Measurements from ENCODE around the gene RALGPS2. TPM values are rescaled to one million over a fixed set of nuclear protein-coding genes. Genes with fewer than 3 reads are reported as not detected.

The RALGPS2 gene
- total and polyA plus RNA-seq, 2 donors (not counting 1 experiment from before 2014, with no cell fraction given): 59.6 to 251 TPM

GRCh38 chr1:178802873-178803272 lies 77.8 kb downstream of the RALGPS2 start:
- intact Hi-C loops (cut with micrococcal nuclease): no loop called here
- Mint-ChIP-seq H3K4me1 (peaks cover 40% of the 10 kb centered on the region), H3K27me3 (no peaks in the 10 kb centered on the region), H3K27ac (no peak overlapping the region), H3K9me3 (ENCODE audit: insufficient read depth) (no peaks in the 10 kb centered on the region), H3K4me3 (no peak overlapping the region)
- no CpG with 5 or more reads among the region's 3 CpGs for WGBS (ENCODE audit: insufficient coverage)
- H3K9ac ChIP-seq (ENCODE audit: low read length): no peak overlapping the region
- no peaks in the 10 kb centered on the region for H3K27me3 ChIP-seq (replicated peaks in 1 of 4; ENCODE audit: control extremely low read depth in 1 of 4, control insufficient read depth in 3 of 4, insufficient read depth in 4 of 4, low read length in 3 of 4)
- H3K36me3 ChIP-seq (replicated peaks in 1 of 2; ENCODE audit: control extremely low read depth in 1 of 2, control insufficient read depth in 1 of 2, extremely low read depth in 1 of 2, insufficient read depth in 2 of 2, low read length in 1 of 2): peaks cover 10 to 70% of the 10 kb centered on the region in 2 experiments
- H3K9me3 ChIP-seq (ENCODE audit: control extremely low read depth in 1 of 3, control insufficient read depth in 2 of 3, insufficient read depth in 1 of 3, low read length in 2 of 3): peaks cover 0 to 1% (median 0%) of the 10 kb centered on the region in 3 donors
- H3K27ac ChIP-seq (ENCODE audit: low read length in 2 of 2): peak overlapping the region in 1 of 2 donors; percentile 6
- POLR2A ChIA-PET: no interaction called here
- H3K79me2 ChIP-seq (ENCODE audit: control insufficient read depth, insufficient read depth, low read length): peaks cover 89% of the 10 kb centered on the region
- H3K4me1 ChIP-seq (ENCODE audit: control insufficient read depth in 2 of 2, insufficient read depth in 2 of 2, low read length in 2 of 2): peaks cover 3 to 11% of the 10 kb centered on the region in 2 donors
- no peak for TF ChIP-seq EZH2 (IDR thresholded peaks at IDR 0.05; ENCODE audit: borderline replicate concordance, insufficient read depth, low read depth, low read length, poor library complexity, severe bottlenecking)
- TF ChIP-seq, protein P1, sequence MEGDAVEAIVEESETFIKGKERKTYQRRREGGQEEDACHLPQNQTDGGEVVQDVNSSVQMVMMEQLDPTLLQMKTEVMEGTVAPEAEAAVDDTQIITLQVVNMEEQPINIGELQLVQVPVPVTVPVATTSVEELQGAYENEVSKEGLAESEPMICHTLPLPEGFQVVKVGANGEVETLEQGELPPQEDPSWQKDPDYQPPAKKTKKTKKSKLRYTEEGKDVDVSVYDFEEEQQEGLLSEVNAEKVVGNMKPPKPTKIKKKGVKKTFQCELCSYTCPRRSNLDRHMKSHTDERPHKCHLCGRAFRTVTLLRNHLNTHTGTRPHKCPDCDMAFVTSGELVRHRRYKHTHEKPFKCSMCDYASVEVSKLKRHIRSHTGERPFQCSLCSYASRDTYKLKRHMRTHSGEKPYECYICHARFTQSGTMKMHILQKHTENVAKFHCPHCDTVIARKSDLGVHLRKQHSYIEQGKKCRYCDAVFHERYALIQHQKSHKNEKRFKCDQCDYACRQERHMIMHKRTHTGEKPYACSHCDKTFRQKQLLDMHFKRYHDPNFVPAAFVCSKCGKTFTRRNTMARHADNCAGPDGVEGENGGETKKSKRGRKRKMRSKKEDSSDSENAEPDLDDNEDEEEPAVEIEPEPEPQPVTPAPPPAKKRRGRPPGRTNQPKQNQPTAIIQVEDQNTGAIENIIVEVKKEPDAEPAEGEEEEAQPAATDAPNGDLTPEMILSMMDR (IDR thresholded peaks at IDR 0.05): no peak
- H2AFZ ChIP-seq (ENCODE audit: insufficient read depth, low read depth, low read length, poor library complexity, severe bottlenecking): no peak overlapping the region
- CTCF ChIA-PET: interaction anchor here (0.7 kb wide), 1 partner anchor 142 kb away, joined by 6 read pairs; no protein-coding TSS in a partner anchor
- H3K4me3 ChIP-seq (ENCODE audit: control extremely low read depth in 1 of 5, extremely low read depth in 1 of 5, insufficient read depth in 1 of 5, low read depth in 2 of 5, low read length in 4 of 5): no peak overlapping the region
- DNase-seq: no peak
- no peak overlapping the region for H3K4me2 ChIP-seq (replicated peaks; ENCODE audit: low read depth, low read length, poor library complexity, severe bottlenecking)
- H4K20me1 ChIP-seq (ENCODE audit: control insufficient read depth, insufficient read depth, low read length, poor library complexity, severe bottlenecking): peaks cover 22% of the 10 kb centered on the region
- ATAC-seq (ENCODE audit: low read depth): no peak

GRCh38 chr1:178806665-178807300 lies 81.7 kb downstream of the RALGPS2 start:
- Mint-ChIP-seq H3K4me3 (peak overlapping the region; percentile 8), H3K9me3 (ENCODE audit: insufficient read depth) (no peaks in the 10 kb centered on the region), H3K27ac (peak overlapping the region; percentile 79), H3K27me3 (no peaks in the 10 kb centered on the region), H3K4me1 (peaks cover 38% of the 10 kb centered on the region)
- peaks cover 11 to 67% of the 10 kb centered on the region in 2 experiments for H3K36me3 ChIP-seq (replicated peaks in 1 of 2; ENCODE audit: control extremely low read depth in 1 of 2, control insufficient read depth in 1 of 2, extremely low read depth in 1 of 2, insufficient read depth in 2 of 2, low read length in 1 of 2)
- H3K27ac ChIP-seq (ENCODE audit: low read length in 2 of 2): peak overlapping the region in 1 of 2 donors; percentile 65
- H3K9me3 ChIP-seq (ENCODE audit: control extremely low read depth in 1 of 3, control insufficient read depth in 2 of 3, insufficient read depth in 1 of 3, low read length in 2 of 3): peaks cover 0 to 1% (median 0%) of the 10 kb centered on the region in 3 donors
- no peak overlapping the region for H3K4me3 ChIP-seq (ENCODE audit: control extremely low read depth in 1 of 5, extremely low read depth in 1 of 5, insufficient read depth in 1 of 5, low read depth in 2 of 5, low read length in 4 of 5)
- no peaks in the 10 kb centered on the region for H3K27me3 ChIP-seq (replicated peaks in 1 of 4; ENCODE audit: control extremely low read depth in 1 of 4, control insufficient read depth in 3 of 4, insufficient read depth in 4 of 4, low read length in 3 of 4)
- DNase-seq (no peak), ATAC-seq (ENCODE audit: low read depth) (no peak)
- intact Hi-C loops (cut with micrococcal nuclease): no loop called here
- H3K4me2 ChIP-seq (replicated peaks; ENCODE audit: low read depth, low read length, poor library complexity, severe bottlenecking): no peak overlapping the region
- H3K9ac ChIP-seq (ENCODE audit: low read length): peak overlapping the region; percentile 12
- ChIA-PET POLR2A (no interaction called here), CTCF (interaction anchor here (0.7 to 1.4 kb wide), 2 partner anchors 264 to 270 kb away, joined by 3 to 6 read pairs; no protein-coding TSS in a partner anchor)
- 100% methylated on average over 1 of the region's 9 CpGs for WGBS (ENCODE audit: insufficient coverage)
- no peak overlapping the region for H2AFZ ChIP-seq (ENCODE audit: insufficient read depth, low read depth, low read length, poor library complexity, severe bottlenecking)
- peaks cover 28% of the 10 kb centered on the region for H4K20me1 ChIP-seq (ENCODE audit: control insufficient read depth, insufficient read depth, low read length, poor library complexity, severe bottlenecking)
- TF ChIP-seq, protein P1 (IDR thresholded peaks at IDR 0.05): no peak
- no peak for TF ChIP-seq EZH2 (IDR thresholded peaks at IDR 0.05; ENCODE audit: borderline replicate concordance, insufficient read depth, low read depth, low read length, poor library complexity, severe bottlenecking)
- peaks cover 3 to 11% of the 10 kb centered on the region in 2 donors for H3K4me1 ChIP-seq (ENCODE audit: control insufficient read depth in 2 of 2, insufficient read depth in 2 of 2, low read length in 2 of 2)
- peaks cover 84% of the 10 kb centered on the region for H3K79me2 ChIP-seq (ENCODE audit: control insufficient read depth, insufficient read depth, low read length)

Data from B cell (primary cell).